Measurements from ENCODE around the gene SAFB.

Gene SAFB

GRCh38 chr19:5592531-5593342, 30.1 kb upstream of the SAFB start:
- Histone ChIP-seq H3K79me2 (ENCODE audit: insufficient read depth, low read length) (no peaks in the 10 kb centered on the region; the same call in 1 of the 2 replicates), H3K9ac (ENCODE audit: low read depth, low read length, poor library complexity, severe bottlenecking) (no peak overlapping the region), H3K4me2 (ENCODE audit: low read depth, low read length, poor library complexity, severe bottlenecking) (no peak overlapping the region), H4K20me1 (ENCODE audit: insufficient read depth, low read length, poor library complexity, severe bottlenecking) (peaks cover 4% of the 10 kb centered on the region), H3F3A (ENCODE audit: low read depth) (no peaks in the 10 kb centered on the region), H3K4me3 (ENCODE audit: low read length, poor library complexity, severe bottlenecking) (no peak overlapping the region), H2AFZ (ENCODE audit: low read length) (no peak overlapping the region), H3K36me3 (ENCODE audit: insufficient read depth, low read length) (peaks cover 99% of the 10 kb centered on the region; the same call in 1 of the 2 replicates), H3K27me3 (ENCODE audit: insufficient read depth, low read length, poor library complexity, severe bottlenecking) (no peaks in the 10 kb centered on the region), H3K9me2 (replicated peaks; ENCODE audit: low read depth, low read length) (no peaks in the 10 kb centered on the region), H3K4me1 (ENCODE audit: insufficient read depth, low read length, poor library complexity, severe bottlenecking) (no peaks in the 10 kb centered on the region), H3K9me3 (ENCODE audit: insufficient read depth, low read depth, low read length) (no peaks in the 10 kb centered on the region)
- TF ChIP-seq CTCF (conservative IDR thresholded peaks at IDR 0.05; ENCODE audit: low read length) (no peak), EZH2phosphoT487 (IDR thresholded peaks at IDR 0.05; ENCODE audit: borderline replicate concordance) (no peak)

GRCh38 chr19:5593343-5594255, 29.3 kb upstream of the SAFB start:
- Histone ChIP-seq H2AFZ (ENCODE audit: low read length) (no peak overlapping the region), H3K79me2 (ENCODE audit: insufficient read depth, low read length) (no peaks in the 10 kb centered on the region; the same call in 1 of the 2 replicates), H3K9me2 (replicated peaks; ENCODE audit: low read depth, low read length) (no peaks in the 10 kb centered on the region), H4K20me1 (ENCODE audit: insufficient read depth, low read length, poor library complexity, severe bottlenecking) (peaks cover 4% of the 10 kb centered on the region), H3K36me3 (ENCODE audit: insufficient read depth, low read length) (peaks cover 99% of the 10 kb centered on the region; the same call in 1 of the 2 replicates), H3K4me3 (ENCODE audit: low read length, poor library complexity, severe bottlenecking) (no peak overlapping the region), H3K4me1 (ENCODE audit: insufficient read depth, low read length, poor library complexity, severe bottlenecking) (no peaks in the 10 kb centered on the region), H3K4me2 (ENCODE audit: low read depth, low read length, poor library complexity, severe bottlenecking) (no peak overlapping the region), H3K9me3 (ENCODE audit: insufficient read depth, low read depth, low read length) (no peaks in the 10 kb centered on the region), H3K27me3 (ENCODE audit: insufficient read depth, low read length, poor library complexity, severe bottlenecking) (no peaks in the 10 kb centered on the region), H3K9ac (ENCODE audit: low read depth, low read length, poor library complexity, severe bottlenecking) (no peak overlapping the region), H3F3A (ENCODE audit: low read depth) (no peaks in the 10 kb centered on the region)
- TF ChIP-seq EZH2phosphoT487 (IDR thresholded peaks at IDR 0.05; ENCODE audit: borderline replicate concordance) (no peak), CTCF (conservative IDR thresholded peaks at IDR 0.05; ENCODE audit: low read length) (no peak)

- Histone ChIP-seq H3K9me3 (ENCODE audit: insufficient read depth, low read depth, low read length) (no peaks in the 10 kb centered on the region), H3K27me3 (ENCODE audit: insufficient read depth, low read length, poor library complexity, severe bottlenecking) (no peaks in the 10 kb centered on the region), H2AFZ (ENCODE audit: low read length) (no peak overlapping the region), H3K9me2 (replicated peaks; ENCODE audit: low read depth, low read length) (no peaks in the 10 kb centered on the region), H3K36me3 (ENCODE audit: insufficient read depth, low read length) (peaks cover 99% of the 10 kb centered on the region; the same call in 1 of the 2 replicates), H3K79me2 (ENCODE audit: insufficient read depth, low read length) (no peaks in the 10 kb centered on the region), H3K4me3 (ENCODE audit: low read length, poor library complexity, severe bottlenecking) (no peak overlapping the region), H4K20me1 (ENCODE audit: insufficient read depth, low read length, poor library complexity, severe bottlenecking) (peaks cover 4% of the 10 kb centered on the region), H3K4me1 (ENCODE audit: insufficient read depth, low read length, poor library complexity, severe bottlenecking) (no peaks in the 10 kb centered on the region), H3K4me2 (ENCODE audit: low read depth, low read length, poor library complexity, severe bottlenecking) (no peak overlapping the region), H3F3A (ENCODE audit: low read depth) (no peaks in the 10 kb centered on the region), H3K9ac (ENCODE audit: low read depth, low read length, poor library complexity, severe bottlenecking) (no peak overlapping the region)
- TF ChIP-seq EZH2phosphoT487 (IDR thresholded peaks at IDR 0.05; ENCODE audit: borderline replicate concordance) (no peak), CTCF (conservative IDR thresholded peaks at IDR 0.05; ENCODE audit: low read length) (no peak)
These were observed 28.3 kb upstream of the SAFB start for GRCh38 chr19:5594521-5594950.

Measured in Loucy (cell line).